ENCODE data around the gene CKS2. TPM values are rescaled to one million over a fixed set of nuclear protein-coding genes. Genes with fewer than 3 reads are reported as not detected.
"Not testable (repeated sequence)": the region's sequence is repeated elsewhere in the genome, so short reads cannot be mapped to it uniquely, and the experiment has no call there.

CKS2 gene
- 457 and 467 TPM in 2 replicates for total RNA-seq (2014; rRNA removed; shearing (Covaris generic))

DNA sequence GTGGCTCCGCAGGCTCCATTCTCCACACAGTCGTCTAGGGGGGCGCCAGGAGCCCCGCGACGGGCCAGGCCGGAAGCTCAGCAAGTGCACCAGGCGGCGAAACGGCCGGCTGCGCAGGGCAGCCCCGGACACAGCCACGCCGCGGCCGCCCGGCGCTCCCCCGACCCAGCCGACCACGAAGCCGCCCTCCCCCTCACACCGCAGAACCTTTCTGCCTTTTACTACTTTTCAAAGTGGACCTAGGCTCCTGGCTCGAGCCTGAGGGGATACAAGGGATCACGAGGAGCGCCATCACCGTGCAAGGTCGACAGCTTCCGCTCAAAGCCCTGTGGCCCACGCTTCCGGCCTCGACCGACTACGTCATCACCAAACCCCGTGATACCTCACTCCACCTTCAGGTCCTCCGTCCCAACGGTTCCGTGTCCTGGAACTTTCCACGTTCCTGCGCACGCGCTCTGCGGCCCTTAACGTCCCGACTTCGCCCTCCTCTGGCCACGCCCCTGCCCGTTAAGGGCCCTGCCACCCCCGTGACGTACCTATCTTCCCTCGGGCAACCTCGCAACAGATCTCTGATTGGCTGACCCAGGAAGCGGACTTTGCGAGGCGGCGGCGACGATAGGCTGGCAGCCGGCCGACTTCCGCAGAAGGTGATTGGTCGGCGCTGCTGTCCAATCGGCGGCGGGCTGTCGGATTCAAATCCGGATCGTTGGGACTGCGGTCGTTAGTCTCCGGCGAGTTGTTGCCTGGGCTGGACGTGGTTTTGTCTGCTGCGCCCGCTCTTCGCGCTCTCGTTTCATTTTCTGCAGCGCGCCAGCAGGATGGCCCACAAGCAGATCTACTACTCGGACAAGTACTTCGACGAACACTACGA lies at the start of gene CKS2:
Gene CKS2, plus strand, starts transcription at position 721 of the 871 bp plus-strand sequence. Its CDS starts 98 bp downstream, at position 819.
- peak; percentile 100 for DNase-seq (ENCODE audit: low read depth)

DNA sequence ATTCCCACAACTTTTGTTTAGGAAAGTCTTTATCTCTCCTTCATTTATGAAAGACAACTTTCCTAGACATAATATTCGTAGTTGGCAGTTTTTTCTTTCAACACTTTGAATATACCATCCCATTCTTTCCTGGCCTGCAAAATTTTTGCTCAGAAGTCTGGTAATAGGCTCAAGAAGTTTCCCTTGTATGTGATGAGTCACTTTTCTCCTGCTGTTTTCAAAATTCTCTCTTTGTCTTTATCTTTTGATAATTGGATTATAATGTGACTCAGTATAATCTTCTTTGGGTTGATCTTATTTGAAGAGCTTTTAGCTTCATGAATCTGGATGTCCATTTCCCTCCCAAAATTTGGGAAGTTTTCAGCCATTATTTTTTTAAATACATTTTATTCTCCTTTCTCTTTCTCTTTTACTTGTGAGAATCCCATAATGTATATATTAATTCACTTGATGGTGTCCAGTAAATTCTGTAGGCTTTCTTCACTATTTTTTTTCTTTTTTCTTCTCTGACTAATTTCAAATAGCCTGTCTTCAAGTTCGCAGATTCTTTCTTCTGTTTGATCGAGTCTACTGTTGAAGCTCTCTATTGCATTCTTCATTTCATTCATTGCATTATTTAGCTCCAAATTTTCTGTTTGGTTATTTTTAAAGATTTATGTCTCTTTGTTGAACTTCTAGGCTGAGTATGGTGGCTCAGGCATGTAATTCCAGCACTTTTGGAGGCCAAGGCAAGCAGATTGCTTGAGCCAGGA lies 37.3 kb upstream of the CKS2 start:
- DNase-seq (ENCODE audit: low read depth), result no peak

DNA sequence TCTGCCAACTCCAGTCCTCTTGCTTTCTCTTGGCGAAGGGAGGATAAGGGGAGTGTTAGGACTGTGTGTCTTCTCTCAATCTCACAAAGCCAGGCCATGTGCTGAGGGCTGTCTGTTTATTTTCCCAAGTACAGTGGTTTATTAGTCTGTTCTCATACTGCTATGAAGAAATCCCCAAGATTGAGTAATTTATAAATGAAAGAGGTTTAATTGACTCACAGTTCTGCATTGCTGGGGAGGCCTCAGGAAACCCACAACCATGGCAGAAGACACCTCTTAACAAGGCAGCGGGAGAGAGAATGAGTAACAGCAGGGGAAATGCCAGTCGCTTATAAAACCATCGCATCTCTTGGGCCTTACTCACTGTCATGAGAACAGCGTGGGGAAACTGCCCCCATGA lies 36.2 kb upstream of the CKS2 start:
- DNase-seq (ENCODE audit: low read depth), result peak; percentile 68

DNA sequence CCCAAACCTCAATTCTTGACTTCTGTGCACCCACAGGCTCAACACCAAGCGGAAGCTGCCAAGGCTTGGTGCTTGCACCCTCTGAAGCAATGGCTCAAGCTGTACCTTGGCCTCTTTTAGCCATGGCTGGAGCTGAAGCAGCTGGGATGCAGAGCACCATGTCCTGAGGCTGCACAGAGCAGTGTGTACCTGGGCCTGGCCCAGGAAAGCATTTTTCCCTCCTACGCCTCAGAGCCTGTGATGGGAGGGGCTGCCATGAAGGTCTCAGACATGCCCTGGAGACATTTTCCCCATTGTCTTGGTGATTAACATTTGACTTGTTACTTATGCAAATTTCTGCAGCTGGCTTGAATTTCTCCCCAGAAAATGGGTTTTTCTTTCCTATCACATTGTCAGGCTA lies 35.0 kb upstream of the CKS2 start:
- not testable (repeated sequence) for DNase-seq (ENCODE audit: low read depth)

DNA sequence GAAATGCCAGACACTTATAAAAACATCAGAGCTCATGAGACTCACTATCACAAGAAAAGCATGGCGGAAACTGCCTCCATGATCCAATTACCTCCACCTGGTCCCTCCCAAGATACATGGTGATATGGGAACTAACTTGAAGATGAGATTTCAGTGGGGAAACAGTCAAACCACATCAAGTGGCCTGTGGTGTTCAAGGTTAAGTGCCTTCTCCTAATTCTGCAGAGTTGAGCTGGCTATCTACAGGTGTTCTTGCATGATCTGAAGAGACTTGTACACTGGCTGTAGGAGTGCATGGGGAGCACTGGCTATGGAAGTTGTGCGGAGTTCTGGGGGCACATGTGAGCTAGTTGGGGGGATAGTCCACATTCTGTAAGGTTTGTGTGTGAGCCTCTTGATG lies 34.0 kb upstream of the CKS2 start:
- DNase-seq (ENCODE audit: low read depth), result no peak

DNA sequence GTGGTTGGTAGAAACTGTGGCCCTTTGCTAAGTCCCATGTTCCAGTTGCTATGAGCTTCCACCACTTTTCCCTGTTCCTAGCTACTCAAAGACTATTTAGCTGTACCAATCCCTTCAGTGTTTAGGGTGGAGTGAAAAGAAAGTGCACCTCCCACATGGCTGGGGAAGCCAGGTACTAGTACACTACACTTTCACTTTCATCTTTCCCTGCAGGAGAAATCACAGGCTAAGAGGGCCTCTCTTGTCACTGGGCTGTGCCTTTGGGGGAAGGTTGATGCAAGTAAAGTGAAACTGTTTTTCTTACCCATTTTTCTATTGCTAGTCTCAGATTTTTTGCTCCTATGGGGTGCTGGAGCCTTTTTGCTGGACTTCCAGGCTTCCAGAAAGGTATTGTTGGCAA lies 33.5 kb upstream of the CKS2 start:
- DNase-seq (ENCODE audit: low read depth), result peak; percentile 40

DNA sequence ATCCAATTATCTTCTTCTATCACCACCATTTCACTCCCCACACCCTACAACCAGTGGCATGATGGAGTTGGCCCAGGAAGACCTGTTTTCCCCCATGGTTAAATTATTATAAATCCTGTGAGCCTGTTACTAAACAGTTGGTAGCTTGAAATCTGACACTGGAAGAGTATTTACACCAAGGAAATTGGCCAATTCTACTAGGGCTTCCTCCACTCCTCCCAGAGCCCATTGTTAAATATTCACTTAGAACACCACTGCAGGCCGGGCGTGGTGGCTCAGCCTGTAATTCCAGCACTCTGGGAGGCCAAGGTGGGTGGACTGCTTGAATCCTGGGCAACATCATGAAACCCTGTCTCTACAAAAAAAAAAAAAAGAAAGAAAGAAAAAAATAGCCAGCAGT lies 32.4 kb upstream of the CKS2 start:
- DNase-seq (ENCODE audit: low read depth), result no peak

DNA sequence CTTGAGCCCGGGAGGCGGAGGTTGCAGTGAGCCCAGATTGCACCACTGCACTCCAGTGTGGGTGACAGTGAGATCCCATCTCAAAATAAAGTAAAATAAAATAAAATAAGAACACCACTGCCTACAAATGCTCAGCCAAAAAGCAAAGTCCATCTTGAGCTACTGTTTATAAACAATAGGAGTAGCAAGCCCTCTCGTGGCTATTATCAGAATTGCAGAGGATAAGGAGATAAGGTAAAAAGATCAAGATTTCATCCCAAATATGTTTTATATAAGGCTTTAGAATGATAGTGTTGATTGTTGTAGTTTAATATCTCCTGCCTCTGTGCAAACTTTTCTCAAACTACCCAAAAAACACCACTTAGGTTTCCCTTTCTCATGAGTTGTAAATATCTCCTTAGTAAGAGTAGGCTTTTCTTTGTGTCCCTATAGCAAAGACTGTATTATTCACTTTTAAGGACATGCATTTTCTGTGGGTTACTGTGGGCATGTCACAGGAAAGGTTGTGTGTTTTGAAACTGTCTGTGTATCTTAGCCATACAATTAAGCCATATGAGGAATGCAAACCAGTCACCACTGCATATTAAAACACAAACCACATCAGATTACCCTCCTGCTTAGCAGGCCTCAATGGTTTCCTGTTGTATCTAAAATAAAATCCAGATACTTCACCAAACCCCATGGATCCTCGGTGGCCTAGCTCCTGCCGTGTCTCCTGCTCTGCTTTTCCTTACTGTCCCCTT lies 31.8 kb upstream of the CKS2 start:
- DNase-seq (ENCODE audit: low read depth), result peak; percentile 53

DNA sequence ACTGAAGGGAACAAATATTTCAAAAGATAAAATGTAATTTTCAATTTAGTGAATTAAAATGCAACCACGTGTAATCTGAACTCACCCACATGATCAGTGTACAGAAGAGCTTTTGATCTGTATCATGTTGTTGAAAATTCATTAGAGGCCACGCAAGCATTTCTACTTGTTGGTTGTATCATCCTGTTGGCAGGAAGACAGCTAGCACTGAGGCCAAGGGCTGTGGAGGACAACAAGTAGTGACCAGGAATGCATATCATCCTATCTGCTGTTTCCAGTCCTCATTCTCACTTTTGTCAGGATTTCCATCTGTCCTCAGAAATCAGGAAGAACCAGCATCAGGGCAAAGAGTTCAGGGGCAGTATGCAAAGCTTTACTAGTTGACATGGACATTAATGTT lies 29.9 kb upstream of the CKS2 start:
- DNase-seq (ENCODE audit: low read depth), result no peak

DNA sequence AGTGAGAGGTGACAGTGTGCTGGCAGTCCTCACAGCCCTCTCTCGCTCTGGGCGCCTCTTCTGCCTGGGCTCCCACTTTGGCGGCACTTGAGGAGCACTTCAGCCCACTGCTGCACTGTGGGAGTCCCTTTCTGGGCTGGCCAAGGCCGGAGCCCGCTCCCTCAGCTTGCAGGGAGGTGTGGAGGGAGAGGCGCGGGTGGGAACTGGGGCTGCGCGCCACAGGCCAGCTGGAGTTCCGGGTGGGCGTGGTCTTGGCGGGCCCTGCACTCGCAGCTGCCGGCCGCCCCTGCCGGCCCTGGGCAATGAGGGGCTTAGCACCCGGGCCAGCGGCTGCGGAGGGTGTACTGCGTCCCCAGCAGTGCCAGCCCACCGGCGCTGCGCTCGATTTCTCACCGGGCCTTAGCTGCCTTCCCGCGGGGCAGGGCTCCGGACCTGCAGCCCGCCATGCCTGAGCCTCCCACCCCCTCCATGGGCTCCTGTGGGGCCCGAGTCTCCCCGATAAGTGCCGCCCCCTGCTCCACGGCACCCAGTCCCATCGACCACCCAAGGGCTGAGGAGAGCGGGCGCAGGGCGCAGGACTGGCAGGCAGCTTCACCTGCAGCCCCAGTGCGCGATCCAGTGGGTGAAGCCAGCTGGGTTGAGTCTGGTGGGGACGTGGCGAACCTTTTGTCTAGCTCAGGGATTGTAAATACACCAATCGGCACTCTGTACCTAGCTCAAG lies 28.6 kb upstream of the CKS2 start:
- DNase-seq (ENCODE audit: low read depth), result not testable (repeated sequence)

DNA sequence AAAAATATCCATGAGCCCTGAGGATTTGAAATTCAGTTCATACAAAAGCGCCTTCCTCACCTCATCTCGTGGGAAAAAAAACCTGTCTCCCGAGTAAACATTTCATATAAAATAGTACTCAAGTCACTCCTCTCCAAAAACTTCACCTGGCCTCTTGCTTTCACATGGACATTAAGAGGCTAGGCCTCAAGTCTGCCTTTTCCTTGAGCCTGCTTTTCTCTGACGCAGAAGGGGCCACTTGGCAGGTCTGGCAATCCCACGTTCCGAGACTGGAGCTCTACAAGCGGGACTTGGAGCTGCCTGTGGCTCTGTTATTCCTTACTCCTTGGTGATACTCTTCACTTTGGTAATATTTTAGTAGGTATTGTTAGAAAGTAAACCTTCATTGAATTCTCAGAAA lies 26.9 kb upstream of the CKS2 start:
- DNase-seq (ENCODE audit: low read depth), result no peak

DNA sequence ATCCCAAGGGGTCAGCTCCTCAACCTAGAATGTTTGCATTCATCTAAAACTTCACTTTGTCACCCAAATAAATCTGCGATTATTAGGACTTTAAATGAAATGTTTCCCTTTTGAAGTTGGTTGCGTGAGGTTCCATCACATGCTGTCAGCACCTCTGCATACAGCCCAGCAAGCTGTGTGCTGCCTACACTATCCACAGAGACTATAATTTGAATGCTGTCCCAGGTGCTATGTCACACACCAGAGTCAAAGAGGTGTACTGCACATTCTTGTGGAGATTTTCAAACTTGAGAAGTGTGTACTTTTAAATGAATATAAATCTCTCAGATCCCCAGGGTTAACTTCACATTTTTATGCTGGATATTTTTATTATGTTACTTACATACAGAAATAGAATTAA lies 19.3 kb upstream of the CKS2 start:
- no peak for DNase-seq (ENCODE audit: low read depth)

DNA sequence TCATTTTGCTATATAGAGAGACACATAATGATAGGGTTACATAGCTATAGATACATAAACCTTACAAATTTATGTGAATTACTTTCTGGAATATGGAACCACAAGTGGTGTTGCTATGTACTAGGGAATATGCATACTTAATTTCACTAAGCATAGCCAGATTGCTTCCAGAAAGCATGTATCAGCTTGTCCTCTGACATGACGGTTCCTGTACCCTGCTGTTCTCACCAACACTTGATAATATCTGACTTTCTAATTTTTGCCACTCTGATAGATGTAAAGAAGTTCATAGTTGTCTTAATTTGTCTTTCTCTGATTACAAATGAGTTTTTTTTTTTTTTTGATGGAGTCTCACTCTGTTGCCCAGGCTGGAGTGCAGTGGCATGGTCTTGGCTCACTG lies 18.0 kb upstream of the CKS2 start:
- DNase-seq (ENCODE audit: low read depth), result no peak

DNA sequence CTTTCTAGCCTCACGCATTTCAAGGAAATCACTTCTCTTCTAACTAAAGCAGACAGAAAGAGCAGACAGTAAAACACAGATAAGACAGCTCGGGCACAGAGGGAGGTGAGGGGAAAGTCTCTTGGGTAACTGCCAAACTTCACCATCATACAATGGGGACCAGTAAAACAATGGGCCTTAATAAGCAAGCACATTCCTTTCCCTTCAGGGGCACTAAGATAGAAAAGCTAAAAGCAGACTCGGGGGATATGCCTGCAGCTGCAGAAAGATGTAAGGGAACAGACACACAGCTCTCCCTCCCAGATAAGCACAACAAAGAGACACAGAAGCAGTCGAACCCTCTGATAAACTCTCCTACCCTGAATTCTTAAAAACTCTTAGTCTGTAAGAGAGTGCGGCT lies 15.6 kb upstream of the CKS2 start:
- no peak for DNase-seq (ENCODE audit: low read depth)

DNA sequence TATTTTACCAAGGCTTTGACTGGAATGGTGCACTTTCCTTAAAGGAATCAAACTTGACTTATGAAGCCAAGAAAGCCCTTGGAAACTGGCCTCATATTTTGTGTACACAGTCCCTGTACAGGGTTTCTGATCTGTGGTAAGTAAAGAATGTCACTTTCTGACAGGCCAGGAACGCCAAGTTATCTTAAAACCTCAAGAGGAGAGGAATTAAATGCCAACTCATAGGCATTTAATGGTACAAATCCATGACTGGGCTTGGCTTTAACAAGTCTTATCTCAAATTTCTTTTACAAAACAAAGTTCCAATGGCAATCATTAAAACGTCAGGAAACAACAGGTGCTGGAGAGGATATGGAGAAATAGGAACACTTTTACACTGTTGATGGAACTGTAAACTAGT lies 9.0 kb upstream of the CKS2 start:
- not testable (repeated sequence) for DNase-seq (ENCODE audit: low read depth)

DNA sequence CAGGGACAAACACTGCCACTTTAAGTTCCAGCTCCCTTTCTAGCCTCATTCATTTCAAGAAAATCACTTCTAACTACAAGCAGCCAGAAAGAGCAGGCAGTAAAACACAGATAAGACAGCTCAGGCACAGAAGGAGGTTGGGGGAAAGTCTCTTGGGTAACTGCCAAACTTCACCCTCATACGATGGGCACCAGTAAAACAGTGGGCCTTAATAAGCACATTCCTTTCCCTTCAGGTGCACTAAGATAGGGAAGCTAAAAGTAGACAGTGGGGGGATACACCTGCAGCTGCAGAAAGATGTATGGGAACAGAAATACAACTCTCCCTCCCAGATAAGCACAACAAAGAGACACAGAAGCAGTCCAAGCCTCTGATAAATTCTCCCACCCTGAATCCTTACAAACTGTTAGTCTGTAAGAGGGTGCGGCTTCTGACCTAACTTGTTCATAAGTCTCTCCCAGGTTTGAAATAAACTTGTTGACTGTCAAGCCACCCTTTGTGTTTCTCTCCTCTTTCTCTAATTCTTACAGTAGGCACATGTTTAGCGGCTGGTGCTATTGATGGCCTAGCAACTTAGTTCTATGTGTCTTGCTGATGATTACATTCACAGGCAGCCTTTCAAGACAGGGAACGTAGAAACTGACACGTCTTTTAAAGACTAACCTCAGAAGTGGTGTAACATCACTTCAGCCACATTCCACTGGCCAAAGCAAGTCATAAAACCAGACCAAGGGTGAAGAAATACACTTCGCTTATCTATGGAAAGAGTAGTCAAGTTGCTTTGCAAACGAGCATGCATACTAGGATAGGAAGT lies 6.8 kb upstream of the CKS2 start:
- DNase-seq (ENCODE audit: low read depth), result no peak

DNA sequence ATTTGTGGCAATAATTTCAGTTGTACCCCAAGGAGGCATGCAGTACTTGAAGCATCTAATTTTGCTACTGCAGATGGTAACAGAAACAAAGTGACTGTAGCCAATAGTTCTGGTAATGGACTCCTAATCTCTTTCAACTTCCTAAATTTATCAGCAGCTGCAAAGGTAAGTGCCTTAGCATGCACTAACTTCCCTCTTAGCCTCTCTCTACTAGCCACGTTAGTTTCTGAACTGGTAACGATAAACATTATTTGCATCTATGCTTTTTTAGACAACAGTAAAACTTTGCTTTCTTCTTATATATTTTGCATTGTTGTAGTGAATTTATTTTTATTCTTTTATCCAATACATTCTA lies 6.2 kb upstream of the CKS2 start:
- DNase-seq (ENCODE audit: low read depth), result no peak

DNA sequence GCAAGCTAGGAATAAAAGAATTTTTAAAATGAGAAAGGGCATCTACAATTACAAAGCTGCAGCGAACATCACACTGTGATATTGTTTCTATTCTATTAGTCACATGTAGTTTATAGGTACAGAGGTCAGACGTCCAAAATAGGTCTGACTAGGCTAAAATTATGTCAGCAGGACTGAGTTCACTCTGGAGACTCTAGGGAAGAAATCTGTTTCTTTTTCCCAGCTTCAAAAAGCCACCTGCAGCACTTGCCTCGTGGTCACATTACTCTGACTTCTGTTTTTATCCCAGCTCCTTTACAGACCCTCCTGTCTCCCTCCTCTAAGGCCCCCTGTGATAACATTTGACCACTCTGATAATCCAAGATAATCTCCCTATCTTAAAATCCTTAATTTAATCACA lies 5.1 kb upstream of the CKS2 start:
- no peak for DNase-seq (ENCODE audit: low read depth)

DNA sequence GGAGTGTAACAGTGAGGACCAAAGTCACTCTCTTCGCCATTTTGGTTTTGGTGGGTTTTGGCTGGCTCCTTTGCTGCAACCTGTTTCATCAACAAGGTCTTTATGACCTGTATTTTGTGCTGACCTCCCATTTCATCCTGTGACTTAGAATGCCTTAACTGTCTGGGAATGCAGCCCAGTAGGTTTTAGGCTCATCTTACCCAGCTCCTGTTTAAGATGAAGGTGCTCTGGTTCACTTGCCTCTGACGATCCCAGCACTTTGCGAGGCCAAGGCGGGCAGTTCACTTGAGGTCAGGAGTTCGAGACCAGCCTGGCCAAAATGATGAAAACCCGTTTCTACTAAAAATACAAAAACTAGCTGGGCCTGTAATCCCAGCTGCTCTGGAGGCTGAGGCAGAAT lies 1.8 kb upstream of the CKS2 start:
- DNase-seq (ENCODE audit: low read depth), result no peak

DNA sequence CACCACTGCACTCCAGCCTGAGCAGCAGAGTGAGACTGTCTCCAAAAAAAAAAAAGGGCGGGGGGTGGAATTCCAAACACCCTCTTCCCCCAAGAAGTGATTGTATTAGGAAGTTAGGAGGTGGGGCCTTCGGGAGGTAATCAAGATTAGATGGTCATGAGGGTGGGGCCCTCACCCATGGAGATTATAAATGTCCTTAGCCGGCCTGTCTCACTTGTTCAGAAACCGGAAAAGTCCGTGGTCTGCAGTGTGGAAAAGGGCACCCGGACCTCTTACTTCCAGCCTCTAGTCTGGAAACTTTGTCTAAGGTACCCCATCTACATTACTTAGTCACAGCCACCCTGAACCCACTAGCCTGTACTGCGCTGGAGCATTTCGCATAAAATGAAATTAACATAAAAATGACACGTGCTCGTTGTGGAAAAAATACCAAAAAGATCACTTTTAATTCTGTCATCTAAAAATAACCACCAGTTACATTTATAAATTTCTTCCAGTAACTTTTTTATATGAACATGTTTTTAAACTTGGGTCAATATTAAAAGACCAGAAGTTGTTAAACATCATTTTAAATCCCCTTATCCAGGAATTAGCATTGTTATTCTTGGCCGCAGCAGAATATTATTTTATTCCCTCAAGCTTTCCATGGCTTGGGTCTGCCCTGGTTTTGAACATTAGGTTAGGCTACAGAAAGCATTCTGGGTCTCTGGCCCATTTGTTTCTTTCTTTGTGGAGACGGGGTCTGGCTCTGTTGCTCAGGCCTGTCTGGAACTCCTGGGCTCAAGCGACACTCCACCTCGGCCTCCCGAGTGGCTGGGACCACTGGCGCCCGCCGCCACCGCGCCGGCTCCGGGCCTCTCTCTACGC lies 1.2 kb upstream of the CKS2 start:
- DNase-seq (ENCODE audit: low read depth), result peak; percentile 44
